Mesendoderm (in vitro differentiated cells): ENCODE data around the gene PUS7.

ENCODE experiments used
- DNase-seq: peaks from one replicate; pipeline ENCODE4 v3.0.0; 2013
- H2AK5ac ChIP-seq: 2 replicates; pipeline ENCODE4 v1.6.1; 2013; ENCODE audit warnings: low read length, inconsistent platforms
- H2BK120ac ChIP-seq: 2 replicates; pipeline ENCODE4 v1.6.1; 2013; ENCODE audit warnings: low read depth, mild to moderate bottlenecking, low read length, moderate library complexity, mixed read lengths
- H2BK15ac ChIP-seq: replicated peaks from 2 replicates; pipeline ENCODE4 v1.6.1; 2013; ENCODE audit warnings: low read depth, mild to moderate bottlenecking, moderate library complexity
- H2BK5ac ChIP-seq: 2 replicates; pipeline ENCODE4 v1.6.1; 2013; ENCODE audit warnings: low read length, inconsistent platforms
- H3K18ac ChIP-seq: 2 replicates; pipeline ENCODE4 v1.6.1; 2013; ENCODE audit warnings: mild to moderate bottlenecking, low read length, mixed read lengths
- H3K23ac ChIP-seq: one replicate; pipeline ENCODE4 v1.6.1; 2013; ENCODE audit warnings: low read length
- H3K27ac ChIP-seq: 2 replicates; pipeline ENCODE4 v1.5.1; 2013; ENCODE audit warnings: low read depth, mild to moderate bottlenecking, inconsistent platforms, low read length, moderate library complexity
- H3K27me3 ChIP-seq: 2 replicates; pipeline ENCODE4 v1.6.1; 2013; ENCODE audit warnings: low read length, control low read depth, mild to moderate bottlenecking, inconsistent platforms; ENCODE audit not compliant: insufficient read depth, poor library complexity
- H3K36me3 ChIP-seq: 2 replicates; pipeline ENCODE4 v1.6.1; 2013; ENCODE audit warnings: low read length, inconsistent platforms; ENCODE audit not compliant: control insufficient read depth, insufficient read depth
- H3K4ac ChIP-seq: one replicate; pipeline ENCODE4 v1.6.1; 2013; ENCODE audit warnings: low read depth, mild to moderate bottlenecking, low read length, moderate library complexity
- H3K4me1 ChIP-seq: 2 replicates; pipeline ENCODE4 v1.6.1; 2013; ENCODE audit warnings: low read depth, low read length, inconsistent platforms; ENCODE audit not compliant: control insufficient read depth
- H3K4me2 ChIP-seq: 2 replicates; pipeline ENCODE4 v1.6.1; 2013; ENCODE audit warnings: low read length
- H3K4me3 ChIP-seq: 2 replicates; pipeline ENCODE4 v1.5.1; 2013; ENCODE audit warnings: mild to moderate bottlenecking, low read length
- H3K56ac ChIP-seq: one replicate; pipeline ENCODE4 v1.6.1; 2013; ENCODE audit warnings: low read length
- H3K79me1 ChIP-seq: 2 replicates; pipeline ENCODE4 v1.6.1; 2013; ENCODE audit warnings: low read length, inconsistent platforms
- H3K79me2 ChIP-seq: 2 replicates; pipeline ENCODE4 v1.6.1; 2013; ENCODE audit warnings: mild to moderate bottlenecking, low read length; ENCODE audit not compliant: control insufficient read depth, insufficient read depth
- H3K9ac ChIP-seq: 2 replicates; pipeline ENCODE4 v1.6.1; 2013; ENCODE audit warnings: low read length, inconsistent platforms
- H4K5ac ChIP-seq: one replicate; pipeline ENCODE4 v1.6.1; 2013; ENCODE audit warnings: low read length
- H4K8ac ChIP-seq: one replicate; pipeline ENCODE4 v1.6.1; 2013; ENCODE audit warnings: low read depth, mild to moderate bottlenecking, control low read depth, low read length, moderate library complexity
- WGBS: extraction: QIAGEN DNeasy Blood & Tissue Kit; methylation state at CpG from one replicate; pipeline ENCODE4 v1.1.7; 2013; ENCODE audit warnings: low lambda C conversion rate, missing lambda C conversion rate; ENCODE audit not compliant: insufficient coverage; ENCODE audit errors: extremely low coverage; 5-methylcytosine and 5-hydroxymethylcytosine counted together

The PUS7 gene

DNA sequence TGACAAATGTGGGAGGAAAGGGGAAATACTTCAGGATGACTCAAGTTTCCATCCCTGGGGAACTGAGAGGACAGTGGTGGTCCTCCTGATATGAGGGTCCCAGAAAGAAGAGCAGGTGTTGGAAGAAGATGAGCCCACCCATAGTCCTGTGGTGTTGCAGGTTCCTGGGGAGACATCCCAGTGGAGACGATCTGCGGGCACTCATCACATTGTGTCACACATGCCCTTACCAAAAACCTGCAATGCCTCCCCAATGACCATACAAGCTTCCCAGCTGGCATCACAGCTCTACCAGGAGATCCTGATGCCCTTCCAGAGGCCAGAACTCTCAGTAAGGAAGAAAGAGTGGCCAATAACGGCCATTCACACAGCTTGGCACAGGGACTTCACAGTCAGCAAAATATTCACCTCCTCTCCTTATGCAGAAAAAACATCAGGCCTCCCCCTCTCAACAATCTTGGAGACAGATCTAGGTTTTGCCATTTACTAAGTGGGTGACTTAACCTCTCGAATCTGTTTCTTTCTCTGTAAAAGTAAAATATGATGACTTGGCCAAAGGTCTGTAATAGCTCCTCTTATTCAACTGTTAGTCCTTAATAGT is 9.0 kb downstream of the PUS7 start:
- Histone ChIP-seq H3K27ac (no peak overlapping the region), H3K9ac (no peak overlapping the region), H3K4me3 (no peak overlapping the region), H4K8ac (no peak overlapping the region), H3K79me1 (peaks cover 9% of the 10 kb centered on the region), H3K27me3 (no peaks in the 10 kb centered on the region), H2BK5ac (no peak overlapping the region), H3K36me3 (peaks cover 4% of the 10 kb centered on the region), H3K4me1 (no peaks in the 10 kb centered on the region), H3K18ac (no peak overlapping the region), H3K79me2 (peaks cover 59% of the 10 kb centered on the region), H2BK120ac (no peak overlapping the region), H3K56ac (no peak overlapping the region), H3K4me2 (no peak overlapping the region), H4K5ac (no peak overlapping the region), H3K23ac (no peak overlapping the region), H2AK5ac (no peak overlapping the region), H2BK15ac (no peak overlapping the region), H3K4ac (no peak overlapping the region)
- DNase-seq: no peak
- WGBS: no CpG with 5 or more reads among the region's 4 CpGs

DNA sequence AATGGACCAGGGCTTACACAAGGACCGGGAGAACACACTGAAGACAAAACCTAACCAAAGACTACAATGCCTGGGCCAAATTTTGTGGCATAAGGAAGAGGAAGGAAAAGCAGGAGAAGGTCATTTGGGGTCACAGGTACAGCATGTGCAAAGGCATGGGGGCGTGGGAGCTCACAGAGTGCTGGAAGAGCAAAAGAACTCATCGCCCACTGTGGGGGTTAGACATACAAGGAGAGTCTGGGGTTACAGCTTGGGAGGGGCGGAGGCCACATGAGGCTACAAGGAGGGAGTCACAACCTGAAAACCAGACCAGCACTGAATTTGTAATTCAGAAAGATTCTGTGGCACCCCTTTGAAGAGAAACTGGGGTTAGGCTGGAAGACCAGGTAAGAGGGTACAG is 9.7 kb downstream of the PUS7 start:
- no peak overlapping the region for H3K4me3 ChIP-seq
- no peak overlapping the region for H3K4ac ChIP-seq
- H3K36me3 ChIP-seq: peaks cover 4% of the 10 kb centered on the region
- H3K18ac ChIP-seq: no peak overlapping the region
- H3K56ac ChIP-seq: no peak overlapping the region
- H4K8ac ChIP-seq: no peak overlapping the region
- H2BK120ac ChIP-seq: no peak overlapping the region
- H3K79me2 ChIP-seq: peaks cover 53% of the 10 kb centered on the region
- WGBS: no CpG with 5 or more reads among the region's 4 CpGs
- no peak overlapping the region for H2BK5ac ChIP-seq
- no peaks in the 10 kb centered on the region for H3K27me3 ChIP-seq
- no peak for DNase-seq
- H3K79me1 ChIP-seq: peaks cover 10% of the 10 kb centered on the region
- no peak overlapping the region for H2AK5ac ChIP-seq
- no peak overlapping the region for H3K9ac ChIP-seq
- no peaks in the 10 kb centered on the region for H3K4me1 ChIP-seq
- H3K27ac ChIP-seq: no peak overlapping the region
- H4K5ac ChIP-seq: no peak overlapping the region
- H3K23ac ChIP-seq: no peak overlapping the region
- no peak overlapping the region for H3K4me2 ChIP-seq
- no peak overlapping the region for H2BK15ac ChIP-seq

DNA sequence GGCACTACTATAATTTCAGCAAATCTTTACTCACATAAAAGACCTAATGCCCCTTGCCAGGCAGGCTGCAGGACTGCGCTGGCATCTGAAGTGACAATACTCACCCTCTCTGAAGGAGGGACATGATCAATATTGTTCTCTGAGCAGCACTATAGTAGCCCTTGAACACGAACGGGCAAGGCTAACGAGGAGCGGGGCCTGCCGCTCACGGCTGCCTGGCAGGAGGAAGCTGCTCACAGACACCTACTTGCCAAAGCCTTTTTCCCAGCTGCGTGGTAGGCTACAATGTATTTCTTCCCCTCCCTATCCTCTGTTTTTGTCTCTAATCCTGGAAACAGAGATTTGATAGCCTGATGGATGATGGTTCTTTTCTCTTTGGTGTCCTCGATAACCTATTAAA is 19.9 kb downstream of the PUS7 start:
- DNase-seq: no peak
- Histone ChIP-seq H2BK15ac (no peak overlapping the region), H3K4ac (no peak overlapping the region), H3K9ac (no peak overlapping the region), H2BK5ac (no peak overlapping the region), H3K27me3 (no peaks in the 10 kb centered on the region), H2AK5ac (no peak overlapping the region), H4K5ac (no peak overlapping the region), H3K27ac (no peak overlapping the region), H2BK120ac (no peak overlapping the region), H4K8ac (no peak overlapping the region), H3K79me2 (no peaks in the 10 kb centered on the region), H3K79me1 (peaks cover 1% of the 10 kb centered on the region), H3K23ac (no peak overlapping the region), H3K4me1 (no peaks in the 10 kb centered on the region), H3K36me3 (peaks cover 16% of the 10 kb centered on the region), H3K4me3 (no peak overlapping the region), H3K18ac (no peak overlapping the region), H3K4me2 (no peak overlapping the region), H3K56ac (no peak overlapping the region)
- WGBS: no CpG with 5 or more reads among the region's 9 CpGs

DNA sequence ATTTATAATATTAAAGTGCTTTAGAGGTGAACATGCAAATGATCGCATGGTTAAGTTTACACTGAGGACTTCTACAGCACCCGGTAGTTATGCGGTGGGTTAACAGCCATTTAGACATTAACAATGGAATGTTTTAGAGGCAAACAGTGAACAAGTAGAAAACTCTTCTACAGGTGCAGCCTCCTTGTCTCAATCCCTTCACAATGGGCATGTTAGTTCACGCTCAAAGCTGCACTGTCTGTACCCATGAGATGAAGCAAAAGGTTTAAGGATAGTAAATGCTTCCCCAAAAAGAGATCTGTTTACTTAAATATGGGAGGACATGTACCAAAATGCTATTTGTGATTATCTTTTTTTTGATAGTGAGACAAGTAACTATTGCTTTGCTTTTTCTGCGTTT is 25.1 kb downstream of the PUS7 start:
- Histone ChIP-seq H2BK120ac (no peak overlapping the region), H3K23ac (no peak overlapping the region), H3K4me1 (no peaks in the 10 kb centered on the region), H3K4ac (no peak overlapping the region), H2BK5ac (no peak overlapping the region), H3K4me3 (no peak overlapping the region), H4K8ac (no peak overlapping the region), H3K56ac (no peak overlapping the region), H3K27ac (no peak overlapping the region), H2AK5ac (no peak overlapping the region), H3K79me2 (no peaks in the 10 kb centered on the region), H4K5ac (no peak overlapping the region), H3K27me3 (no peaks in the 10 kb centered on the region), H3K9ac (no peak overlapping the region), H3K4me2 (no peak overlapping the region), H3K18ac (no peak overlapping the region), H2BK15ac (no peak overlapping the region), H3K36me3 (peaks cover 14% of the 10 kb centered on the region), H3K79me1 (no peaks in the 10 kb centered on the region)
- DNase-seq: no peak
- WGBS: 100% methylated on average over 1 of the region's 5 CpGs

DNA sequence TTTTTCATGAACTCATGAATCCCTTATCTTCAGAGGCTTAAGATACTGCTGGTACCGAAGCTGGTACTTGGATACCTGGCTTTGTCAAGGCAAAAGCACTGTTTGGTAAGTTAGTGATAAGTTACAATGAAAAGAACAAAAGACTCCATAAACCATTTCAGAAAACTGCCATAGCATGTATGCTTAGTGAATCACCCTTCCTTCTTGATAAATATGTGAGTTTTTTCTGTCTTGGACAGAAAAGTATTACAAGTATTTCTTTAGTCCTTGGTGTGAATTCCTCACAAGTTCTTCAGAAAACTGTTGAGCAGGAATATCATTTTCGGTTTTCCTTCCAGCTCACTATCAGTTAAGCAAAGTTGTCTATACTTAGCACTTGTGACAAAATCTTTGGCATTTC is 25.6 kb downstream of the PUS7 start:
- Histone ChIP-seq H3K56ac (no peak overlapping the region), H4K8ac (no peak overlapping the region), H2BK15ac (no peak overlapping the region), H3K79me1 (no peaks in the 10 kb centered on the region), H4K5ac (no peak overlapping the region), H2BK5ac (no peak overlapping the region), H3K4ac (no peak overlapping the region), H2AK5ac (no peak overlapping the region), H3K79me2 (no peaks in the 10 kb centered on the region), H3K4me1 (no peaks in the 10 kb centered on the region), H3K4me2 (no peak overlapping the region), H2BK120ac (no peak overlapping the region), H3K36me3 (peaks cover 14% of the 10 kb centered on the region), H3K27ac (no peak overlapping the region), H3K4me3 (no peak overlapping the region), H3K18ac (no peak overlapping the region), H3K27me3 (no peaks in the 10 kb centered on the region), H3K23ac (no peak overlapping the region), H3K9ac (no peak overlapping the region)
- no peak for DNase-seq
- no CpG with 5 or more reads among the region's 2 CpGs for WGBS

DNA sequence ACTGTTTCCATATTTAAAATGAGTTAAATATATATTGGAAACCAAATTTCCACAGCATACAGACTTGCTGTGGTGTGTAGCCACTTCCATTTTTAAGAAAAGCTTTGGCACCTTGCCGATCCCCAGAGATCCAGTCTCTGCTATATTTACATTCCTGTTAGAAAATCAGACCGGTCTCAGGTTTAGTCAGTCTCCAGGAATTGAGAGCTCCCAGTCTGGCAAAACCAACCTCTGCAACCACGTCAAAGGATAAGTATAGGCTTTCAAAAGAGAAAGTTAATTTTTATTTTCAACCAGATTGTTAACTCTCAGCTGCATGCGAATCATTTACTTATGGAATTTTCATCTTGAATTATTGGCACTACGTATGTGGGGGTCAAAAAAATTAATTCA is 28.2 kb downstream of the PUS7 start:
- Histone ChIP-seq H3K79me1 (peaks cover 6% of the 10 kb centered on the region), H3K4ac (no peak overlapping the region), H2BK120ac (no peak overlapping the region), H4K8ac (no peak overlapping the region), H3K18ac (no peak overlapping the region), H3K23ac (no peak overlapping the region), H3K27me3 (no peaks in the 10 kb centered on the region), H3K27ac (no peak overlapping the region), H3K79me2 (no peaks in the 10 kb centered on the region), H3K4me2 (no peak overlapping the region), H3K56ac (no peak overlapping the region), H2AK5ac (no peak overlapping the region), H3K9ac (no peak overlapping the region), H3K36me3 (peaks cover 3% of the 10 kb centered on the region), H2BK5ac (no peak overlapping the region), H3K4me3 (no peak overlapping the region), H4K5ac (no peak overlapping the region), H3K4me1 (no peaks in the 10 kb centered on the region), H2BK15ac (no peak overlapping the region)
- no peak for DNase-seq
- WGBS: no CpG with 5 or more reads among the region's 5 CpGs
